HepG2 (cell line): ENCODE results near the gene FETUB. TPM values are rescaled to one million over a fixed set of nuclear protein-coding genes. Genes with fewer than 3 reads are reported as not detected.

Experiments
- BATF2 ChIP-seq: sonication (generic); formaldehyde crosslinking; IDR thresholded peaks from 2 replicates; pipeline ENCODE4 v1.8.0; 2022; ENCODE audit warnings: mild to moderate bottlenecking, missing genetic modification reagents, moderate library complexity
- CENPX ChIP-seq: sonication (generic); formaldehyde crosslinking; IDR thresholded peaks from 2 replicates; pipeline ENCODE4 v1.9.0; 2021; ENCODE audit warnings: mild to moderate bottlenecking, missing genetic modification reagents, moderate library complexity
- CHD2 ChIP-seq: IDR thresholded peaks from 2 replicates; pipeline ENCODE4 v1.6.1; 2011; ENCODE audit warnings: low read depth, low read length, improper control_type of control experiment
- CREM ChIP-seq, 2 experiments: sonication (generic) in 1 of 2; formaldehyde crosslinking in 1 of 2; IDR thresholded peaks; 2 replicates each; pipeline versions ENCODE4 v1.4.0 to v1.6.1; 2016 to 2020; ENCODE audit warnings: antibody characterized with exemption in 1 of 2, mild to moderate bottlenecking in 1 of 2, missing genetic modification reagents in 1 of 2
- FOSL2 ChIP-seq: sonication (generic); formaldehyde crosslinking; IDR thresholded peaks from 2 replicates; pipeline ENCODE4 v1.4.0; 2020; ENCODE audit warnings: missing genetic modification reagents
- GPN1 ChIP-seq: sonication (generic); formaldehyde crosslinking; IDR thresholded peaks from 2 replicates; pipeline ENCODE4 v1.5.1; 2020; ENCODE audit warnings: missing genetic modification reagents, borderline replicate concordance
- GTF3A ChIP-seq: sonication (generic); formaldehyde crosslinking; conservative IDR thresholded peaks from 2 replicates; pipeline ENCODE4 v1.4.0; 2020; ENCODE audit warnings: mild to moderate bottlenecking, missing genetic modification reagents
- KLF12 ChIP-seq: sonication (generic); formaldehyde crosslinking; IDR thresholded peaks from 2 replicates; pipeline ENCODE4 v1.4.0; 2020; ENCODE audit warnings: missing genetic modification reagents, borderline replicate concordance
- NFATC3 ChIP-seq: sonication (generic); formaldehyde crosslinking; IDR thresholded peaks from 2 replicates; pipeline ENCODE4 v1.5.1; 2020; ENCODE audit warnings: mild to moderate bottlenecking, missing genetic modification reagents
- NR1H2 ChIP-seq: sonication (generic); formaldehyde crosslinking; IDR thresholded peaks from 2 replicates; pipeline ENCODE4 v1.8.1; 2022; ENCODE audit warnings: low read depth, missing genetic modification reagents, borderline replicate concordance
- PITX1 ChIP-seq: sonication (generic); formaldehyde crosslinking; IDR thresholded peaks from 2 replicates; pipeline ENCODE4 v1.5.1; 2020; ENCODE audit warnings: mild to moderate bottlenecking, missing genetic modification reagents
- RXRB ChIP-seq: IDR thresholded peaks from 2 replicates; pipeline ENCODE4 v1.6.1; 2016; ENCODE audit warnings: borderline replicate concordance, missing genetic modification reagents, missing compliant biosample characterization
- SOX5 ChIP-seq: IDR thresholded peaks from 2 replicates; pipeline ENCODE4 v1.6.1; 2016; ENCODE audit warnings: borderline replicate concordance
- THAP11 ChIP-seq: IDR thresholded peaks from 2 replicates; pipeline ENCODE4 v1.6.1; 2016; ENCODE audit warnings: missing biosample characterization, missing genetic modification reagents
- ZFP41 ChIP-seq: sonication (generic); formaldehyde crosslinking; IDR thresholded peaks from 2 replicates; pipeline ENCODE4 v1.4.0; 2020; ENCODE audit warnings: mild to moderate bottlenecking, missing genetic modification reagents, borderline replicate concordance
- ZNF326 ChIP-seq: sonication (generic); formaldehyde crosslinking; IDR thresholded peaks from 2 replicates; pipeline ENCODE4 v1.4.0; 2020; ENCODE audit warnings: missing genetic modification reagents, borderline replicate concordance
- ZNF446 ChIP-seq: sonication (generic); formaldehyde crosslinking; IDR thresholded peaks from 2 replicates; pipeline ENCODE4 v1.5.0; 2020; ENCODE audit warnings: mild to moderate bottlenecking, missing genetic modification reagents
- ZNF550 ChIP-seq: sonication (generic); formaldehyde crosslinking; IDR thresholded peaks from 2 replicates; pipeline ENCODE4 v1.4.0; 2020; ENCODE audit warnings: mild to moderate bottlenecking, missing genetic modification reagents, borderline replicate concordance
- ZNF674 ChIP-seq: sonication (generic); formaldehyde crosslinking; IDR thresholded peaks from 2 replicates; pipeline ENCODE4 v1.5.0; 2020; ENCODE audit warnings: low read depth, mild to moderate bottlenecking, missing genetic modification reagents
- ZNF775 ChIP-seq: sonication (generic); formaldehyde crosslinking; IDR thresholded peaks from 2 replicates; pipeline ENCODE4 v1.4.0; 2020; ENCODE audit warnings: missing genetic modification reagents, mild to moderate bottlenecking, moderate library complexity, borderline replicate concordance
- ZSCAN9 ChIP-seq: IDR thresholded peaks from 2 replicates; pipeline ENCODE4 v1.6.1; 2016; ENCODE audit warnings: borderline replicate concordance
- polyA plus RNA-seq, 8 experiments: library from polyadenylated mRNA; depleted of rRNA in 3 of 8; stranded (reverse) in 7 of 8; unstranded in 1 of 8; fragments of >200 nt; fragmentation: Illumina TruSeq in 4 of 8; extraction: Trizol in 4 of 8; gene quantifications; 2 replicates each; pipeline versions ENCODE4 v1.2.1 to v1.2.3, GENCODE V29; 2011 to 2016; ENCODE audit warnings: low read depth in 4 of 8, missing spikeins in 1 of 8, mixed read lengths in 1 of 8; ENCODE audit not compliant: insufficient read depth in 1 of 8
- total RNA-seq, 5 experiments: library from RNA; depleted of rRNA; stranded (reverse); fragments of >200 nt; fragmentation: Illumina TruSeq; extraction: Trizol; gene quantifications; 2 replicates each; pipeline ENCODE4 v1.2.3, GENCODE V29; 2016; ENCODE audit warnings: low read depth in 1 of 5
- TF ChIP-seq, protein P1 (sequence below): sonication (generic); formaldehyde crosslinking; IDR thresholded peaks from 2 replicates; pipeline ENCODE4 v1.5.0; 2020; ENCODE audit warnings: missing genetic modification reagents
- TF ChIP-seq, protein P2 (sequence below): sonication (generic); formaldehyde crosslinking; IDR thresholded peaks from 2 replicates; pipeline ENCODE4 v1.8.1; 2022; ENCODE audit warnings: low read depth, mild to moderate bottlenecking, missing genetic modification reagents
- TF ChIP-seq, protein P3 (sequence below): sonication (generic); formaldehyde crosslinking; IDR thresholded peaks from 2 replicates; pipeline ENCODE4 v1.9.0; 2021; ENCODE audit warnings: missing genetic modification reagents, mild to moderate bottlenecking, borderline replicate concordance

The FETUB gene
- total and polyA plus RNA-seq, 2 of the 13 experiments (the other 11 are each of a cell fraction or from before 2014, with no cell fraction given) = 2.1 to 4.4 TPM

GRCh38 chr3:186621894-186622650, 18.1 kb upstream of the FETUB start (continued):
- TF ChIP-seq ZNF674 (CRISPR knock-in tag) (0 out of 2 replicates have a peak, but pooled peaks have one; percentile 37), FOSL2 (CRISPR knock-in tag) (peak; percentile 9; the same call in 1 of the 2 replicates), NR1H2 (CRISPR knock-in tag) (no peak), RXRB (CRISPR knock-in tag) (peak; percentile 6; the same call in 1 of the 2 replicates), GTF3A (CRISPR knock-in tag) (no peak), CREM (IDR thresholded peaks at IDR 0.05) (no peak), CREM (CRISPR knock-in tag; IDR thresholded peaks at IDR 0.05) (no peak), CENPX (no peak), KLF12 (CRISPR knock-in tag) (peak; percentile 26; the same call in 1 of the 2 replicates), ZNF446 (CRISPR knock-in tag) (0 out of 2 replicates have a peak, but pooled peaks have one; percentile 57), ZNF326 (no peak; the same call in 1 of the 2 replicates), CHD2 (no peak), GPN1 (no peak), ZNF550 (no peak), SOX5 (CRISPR knock-in tag) (0 out of 2 replicates have a peak, but pooled peaks have one; percentile 2), NFATC3 (CRISPR knock-in tag) (0 out of 2 replicates have a peak, but pooled peaks have one; percentile 26), ZSCAN9 (CRISPR knock-in tag) (no peak), BATF2 (CRISPR knock-in tag) (no peak), PITX1 (CRISPR knock-in tag) (no peak), THAP11 (0 out of 2 replicates have a peak, but pooled peaks have one; percentile 12), ZFP41 (CRISPR knock-in tag) (no peak), ZNF775 (CRISPR knock-in tag) (no peak)
- TF ChIP-seq, protein P1, sequence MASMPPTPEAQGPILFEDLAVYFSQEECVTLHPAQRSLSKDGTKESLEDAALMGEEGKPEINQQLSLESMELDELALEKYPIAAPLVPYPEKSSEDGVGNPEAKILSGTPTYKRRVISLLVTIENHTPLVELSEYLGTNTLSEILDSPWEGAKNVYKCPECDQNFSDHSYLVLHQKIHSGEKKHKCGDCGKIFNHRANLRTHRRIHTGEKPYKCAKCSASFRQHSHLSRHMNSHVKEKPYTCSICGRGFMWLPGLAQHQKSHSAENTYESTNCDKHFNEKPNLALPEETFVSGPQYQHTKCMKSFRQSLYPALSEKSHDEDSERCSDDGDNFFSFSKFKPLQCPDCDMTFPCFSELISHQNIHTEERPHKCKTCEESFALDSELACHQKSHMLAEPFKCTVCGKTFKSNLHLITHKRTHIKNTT (CRISPR knock-in tag) = no peak
- TF ChIP-seq, protein P2, sequence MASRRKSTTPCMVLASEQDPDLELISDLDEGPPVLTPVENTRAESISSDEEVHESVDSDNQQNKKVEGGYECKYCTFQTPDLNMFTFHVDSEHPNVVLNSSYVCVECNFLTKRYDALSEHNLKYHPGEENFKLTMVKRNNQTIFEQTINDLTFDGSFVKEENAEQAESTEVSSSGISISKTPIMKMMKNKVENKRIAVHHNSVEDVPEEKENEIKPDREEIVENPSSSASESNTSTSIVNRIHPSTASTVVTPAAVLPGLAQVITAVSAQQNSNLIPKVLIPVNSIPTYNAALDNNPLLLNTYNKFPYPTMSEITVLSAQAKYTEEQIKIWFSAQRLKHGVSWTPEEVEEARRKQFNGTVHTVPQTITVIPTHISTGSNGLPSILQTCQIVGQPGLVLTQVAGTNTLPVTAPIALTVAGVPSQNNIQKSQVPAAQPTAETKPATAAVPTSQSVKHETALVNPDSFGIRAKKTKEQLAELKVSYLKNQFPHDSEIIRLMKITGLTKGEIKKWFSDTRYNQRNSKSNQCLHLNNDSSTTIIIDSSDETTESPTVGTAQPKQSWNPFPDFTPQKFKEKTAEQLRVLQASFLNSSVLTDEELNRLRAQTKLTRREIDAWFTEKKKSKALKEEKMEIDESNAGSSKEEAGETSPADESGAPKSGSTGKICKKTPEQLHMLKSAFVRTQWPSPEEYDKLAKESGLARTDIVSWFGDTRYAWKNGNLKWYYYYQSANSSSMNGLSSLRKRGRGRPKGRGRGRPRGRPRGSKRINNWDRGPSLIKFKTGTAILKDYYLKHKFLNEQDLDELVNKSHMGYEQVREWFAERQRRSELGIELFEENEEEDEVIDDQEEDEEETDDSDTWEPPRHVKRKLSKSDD (CRISPR knock-in tag) = no peak; the same call in 1 of the 2 replicates
- TF ChIP-seq, protein P3, sequence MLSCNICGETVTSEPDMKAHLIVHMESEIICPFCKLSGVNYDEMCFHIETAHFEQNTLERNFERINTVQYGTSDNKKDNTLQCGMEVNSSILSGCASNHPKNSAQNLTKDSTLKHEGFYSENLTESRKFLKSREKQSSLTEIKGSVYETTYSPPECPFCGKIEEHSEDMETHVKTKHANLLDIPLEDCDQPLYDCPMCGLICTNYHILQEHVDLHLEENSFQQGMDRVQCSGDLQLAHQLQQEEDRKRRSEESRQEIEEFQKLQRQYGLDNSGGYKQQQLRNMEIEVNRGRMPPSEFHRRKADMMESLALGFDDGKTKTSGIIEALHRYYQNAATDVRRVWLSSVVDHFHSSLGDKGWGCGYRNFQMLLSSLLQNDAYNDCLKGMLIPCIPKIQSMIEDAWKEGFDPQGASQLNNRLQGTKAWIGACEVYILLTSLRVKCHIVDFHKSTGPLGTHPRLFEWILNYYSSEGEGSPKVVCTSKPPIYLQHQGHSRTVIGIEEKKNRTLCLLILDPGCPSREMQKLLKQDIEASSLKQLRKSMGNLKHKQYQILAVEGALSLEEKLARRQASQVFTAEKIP (CRISPR knock-in tag) = no peak
